Endothelial cell (in vitro differentiated cells): ENCODE results near the gene LYPD3. TPM values are rescaled to one million over a fixed set of nuclear protein-coding genes. Genes with fewer than 3 reads are reported as not detected.

ENCODE experiments used
- DNase-seq: peaks from one replicate; pipeline ENCODE4 v3.0.0; 2021; ENCODE audit warnings: low spot score
- H3K27ac Mint-ChIP-seq: one replicate; pipeline ENCODE4 v1.8.0; 2021; ENCODE audit warnings: mixed read lengths, inconsistent platforms; ENCODE audit not compliant: unreplicated experiment
- H3K27me3 Mint-ChIP-seq: one replicate; pipeline ENCODE4 v1.8.0; 2021; ENCODE audit warnings: mild to moderate bottlenecking, moderate library complexity, mixed read lengths, inconsistent platforms; ENCODE audit not compliant: unreplicated experiment
- H3K36me3 Mint-ChIP-seq: one replicate; pipeline ENCODE4 v1.8.0; 2021; ENCODE audit warnings: mild to moderate bottlenecking, low read depth, mixed read lengths, inconsistent platforms; ENCODE audit not compliant: unreplicated experiment
- H3K4me1 Mint-ChIP-seq: one replicate; pipeline ENCODE4 v1.8.0; 2021; ENCODE audit warnings: mild to moderate bottlenecking, mixed read lengths, inconsistent platforms; ENCODE audit not compliant: unreplicated experiment
- H3K4me3 Mint-ChIP-seq: one replicate; pipeline ENCODE4 v1.8.0; 2021; ENCODE audit warnings: mild to moderate bottlenecking, mixed read lengths, inconsistent platforms; ENCODE audit not compliant: unreplicated experiment
- H3K9me3 Mint-ChIP-seq: one replicate; pipeline ENCODE4 v1.8.0; 2021; ENCODE audit warnings: mixed read lengths, inconsistent platforms; ENCODE audit not compliant: unreplicated experiment
- CTCF ChIP-seq: fragments of 200-600 bp; sonication (generic); IDR thresholded peaks from one replicate; pipeline ENCODE4 v1.5.0; 2021; ENCODE audit warnings: antibody characterized with exemption; ENCODE audit not compliant: unreplicated experiment
- total RNA-seq: library from RNA; stranded (reverse); fragmentation: NEBNext Ultra II Directional; extraction: Animal tissue kit (Norgen Biotek cat#: 25700); gene quantifications from one replicate; pipeline ENCODE4 v1.2.1, GENCODE V29; 2021; ENCODE audit not compliant: unreplicated experiment

The LYPD3 gene
- total RNA-seq, 1 donor from 2014 or later: 0.67 TPM

- no peaks in the 10 kb centered on the region for H3K36me3 Mint-ChIP-seq
- DNase-seq: no peak
- H3K4me1 Mint-ChIP-seq: peaks cover 18% of the 10 kb centered on the region
- no peak overlapping the region for H3K27ac Mint-ChIP-seq
- TF ChIP-seq CTCF: no peak
- peaks cover 5% of the 10 kb centered on the region for H3K27me3 Mint-ChIP-seq
- H3K4me3 Mint-ChIP-seq: no peak overlapping the region
- H3K9me3 Mint-ChIP-seq: no peaks in the 10 kb centered on the region
Measured at GRCh38 chr19:43425567-43426392, 39.6 kb downstream of the LYPD3 start.

- Mint-ChIP-seq H3K9me3 (no peaks in the 10 kb centered on the region), H3K4me3 (no peak overlapping the region)
- no peak for DNase-seq
Measured at GRCh38 chr19:43423779-43424178, 41.6 kb downstream of the LYPD3 start.

GRCh38 chr19:43422689-43423066 is 42.7 kb downstream of the LYPD3 start:
- Mint-ChIP-seq H3K9me3 (no peaks in the 10 kb centered on the region), H3K4me3 (no peak overlapping the region), H3K36me3 (no peaks in the 10 kb centered on the region), H3K27me3 (peaks cover 7% of the 10 kb centered on the region), H3K27ac (no peak overlapping the region), H3K4me1 (peaks cover 4% of the 10 kb centered on the region)
- no peak for TF ChIP-seq CTCF
- no peak for DNase-seq

More at GRCh38 chr19:43423779-43424178, 41.6 kb downstream of the LYPD3 start:
- no peak for TF ChIP-seq CTCF
- H3K36me3 Mint-ChIP-seq: no peaks in the 10 kb centered on the region
- H3K27me3 Mint-ChIP-seq: peaks cover 3% of the 10 kb centered on the region
- H3K27ac Mint-ChIP-seq: no peak overlapping the region
- peaks cover 4% of the 10 kb centered on the region for H3K4me1 Mint-ChIP-seq

- Mint-ChIP-seq H3K4me3 (no peak overlapping the region), H3K27ac (no peak overlapping the region), H3K4me1 (peaks cover 4% of the 10 kb centered on the region), H3K36me3 (no peaks in the 10 kb centered on the region), H3K9me3 (no peaks in the 10 kb centered on the region), H3K27me3 (peaks cover 7% of the 10 kb centered on the region)
- DNase-seq: no peak
- TF ChIP-seq CTCF: no peak
Measured at GRCh38 chr19:43422000-43422688, 43.3 kb downstream of the LYPD3 start.

- no peak for TF ChIP-seq CTCF
- H3K4me3 Mint-ChIP-seq: no peak overlapping the region
- H3K27ac Mint-ChIP-seq: no peak overlapping the region
- peaks cover 5% of the 10 kb centered on the region for H3K27me3 Mint-ChIP-seq
- H3K4me1 Mint-ChIP-seq: peaks cover 4% of the 10 kb centered on the region
- no peak for DNase-seq
- no peaks in the 10 kb centered on the region for H3K9me3 Mint-ChIP-seq
- H3K36me3 Mint-ChIP-seq: no peaks in the 10 kb centered on the region
Measured at GRCh38 chr19:43420954-43421353, 44.5 kb downstream of the LYPD3 start.
